Testis (tissue), 3 donors: ENCODE data around the gene LPCAT3. TPM values are rescaled to one million over a fixed set of nuclear protein-coding genes. Genes with fewer than 3 reads are reported as not detected.

ENCODE experiments used
- DNase-seq: peaks from one replicate; pipeline ENCODE4 v3.0.0-alpha.2; 2019
- H3K27ac ChIP-seq, 2 donors: fragments of 200-600 bp; sonication (generic); one replicate each; pipeline ENCODE4 v1.5.1; 2019
- H3K27me3 ChIP-seq: fragments of 200-600 bp; sonication (generic); one replicate; pipeline ENCODE4 v1.5.1; 2019
- H3K36me3 ChIP-seq: fragments of 200-600 bp; sonication (generic); one replicate; pipeline ENCODE4 v1.5.1; 2017; ENCODE audit warnings: low read depth; ENCODE audit errors: missing control alignments
- H3K4me1 ChIP-seq: fragments of 200-600 bp; sonication (generic); one replicate; pipeline ENCODE4 v1.5.1; 2019
- H3K4me3 ChIP-seq, 2 donors: fragments of 200-600 bp; sonication (generic); one replicate each; pipeline ENCODE4 v1.5.1; 2017 to 2019
- H3K9me3 ChIP-seq: fragments of 200-600 bp; sonication (generic); one replicate; pipeline ENCODE4 v1.5.1; 2017
- CTCF ChIP-seq, 3 experiments: fragments of 450-650 bp in 2 of 3; fragments of 200-600 bp in 1 of 3; sonication (generic) in 1 of 3; IDR thresholded peaks; one replicate each; pipeline ENCODE4 v1.5.1; 2016 to 2019; ENCODE audit warnings: antibody characterized with exemption in 3 of 3, mild to moderate bottlenecking in 2 of 3, moderate library complexity in 1 of 3
- POLR2A ChIP-seq: fragments of 450-650 bp; IDR thresholded peaks from one replicate; pipeline ENCODE4 v1.6.1; 2017; ENCODE audit warnings: antibody characterized with exemption, mild to moderate bottlenecking, moderate library complexity
- WGBS, 2 donors: methylation state at CpG; one replicate each; pipeline ENCODE4 v1.1.5; 2018; 5-methylcytosine and 5-hydroxymethylcytosine counted together
- intact Hi-C: fragments of 100-400 bp; cut with DNase I; formaldehyde crosslinking; loops from one replicate; pipeline ENCODE4 v1.15.1; 2023; ENCODE audit warnings: low total_unique reads
- polyA plus RNA-seq: library from polyadenylated mRNA; stranded (reverse); fragments of 350-450 nt; fragmentation: Illumina TruSeq; extraction: RNeasy Lipid Tissue Mini Kit (QIAGEN cat#74804); gene quantifications from one replicate; pipeline ENCODE4 v1.2.3, GENCODE V29; 2014; ENCODE audit warnings: low read depth, low replicate concordance; ENCODE audit not compliant: insufficient read depth
- total RNA-seq, 2 donors: library from RNA; depleted of rRNA; stranded (reverse); fragments of >200 nt; gene quantifications; one replicate each; pipeline ENCODE4 v1.2.3, GENCODE V29; 2016

The LPCAT3 gene
- total and polyA plus RNA-seq, 3 donors from 2014 or later: 26.0 to 33.2 (median 30.2) TPM

- no peaks in the 10 kb centered on the region for H3K27me3 ChIP-seq
- TF ChIP-seq POLR2A (no peak), CTCF (IDR thresholded peaks at IDR 0.05) (no peak)
- no peaks in the 10 kb centered on the region for H3K36me3 ChIP-seq
- no peak overlapping the region for H3K4me3 ChIP-seq
- no peak for DNase-seq
- 71 to 73% methylated on average over 2 of the region's 2 CpGs for WGBS, 2 donors
- intact Hi-C loops: no loop called here
- H3K4me1 ChIP-seq: no peaks in the 10 kb centered on the region
- H3K27ac ChIP-seq: no peak overlapping the region
- no peaks in the 10 kb centered on the region for H3K9me3 ChIP-seq
These were observed 22.2 kb downstream of the LPCAT3 start for GRCh38 chr12:6996040-6996441.

- Histone ChIP-seq H3K27me3 (no peaks in the 10 kb centered on the region), H3K4me3 (no peak overlapping the region), H3K27ac (no peak overlapping the region), H3K36me3 (no peaks in the 10 kb centered on the region), H3K9me3 (no peaks in the 10 kb centered on the region), H3K4me1 (no peaks in the 10 kb centered on the region)
- intact Hi-C loops: no loop called here
- 89 to 91% methylated on average over 11 of the region's 11 CpGs for WGBS, 2 donors
- DNase-seq: no peak
- no peak for TF ChIP-seq CTCF (IDR thresholded peaks at IDR 0.05)
- no peak for TF ChIP-seq POLR2A
These were observed 30.2 kb downstream of the LPCAT3 start for GRCh38 chr12:6987956-6988553.

- DNase-seq: no peak
- intact Hi-C loops: no loop called here
- no peaks in the 10 kb centered on the region for H3K27me3 ChIP-seq
- no peaks in the 10 kb centered on the region for H3K4me1 ChIP-seq
- WGBS, 2 donors: 86 to 93% methylated on average over 7 of the region's 7 CpGs
- H3K4me3 ChIP-seq: no peak overlapping the region
- TF ChIP-seq POLR2A (no peak), CTCF (IDR thresholded peaks at IDR 0.05) (no peak)
- no peak overlapping the region for H3K27ac ChIP-seq
- no peaks in the 10 kb centered on the region for H3K36me3 ChIP-seq
- no peaks in the 10 kb centered on the region for H3K9me3 ChIP-seq
These were observed 35.7 kb downstream of the LPCAT3 start for GRCh38 chr12:6982532-6982931.

- no peaks in the 10 kb centered on the region for H3K4me1 ChIP-seq
- H3K27me3 ChIP-seq: no peaks in the 10 kb centered on the region
- H3K27ac ChIP-seq: no peak overlapping the region
- H3K36me3 ChIP-seq: no peaks in the 10 kb centered on the region
- no peak overlapping the region for H3K4me3 ChIP-seq
- no peaks in the 10 kb centered on the region for H3K9me3 ChIP-seq
- TF ChIP-seq CTCF (IDR thresholded peaks at IDR 0.05) (no peak), POLR2A (no peak)
- DNase-seq: no peak
- 83 to 95% methylated on average over 10 of the region's 10 CpGs for WGBS, 2 donors
- intact Hi-C loops: no loop called here
These were observed 36.9 kb downstream of the LPCAT3 start for GRCh38 chr12:6981152-6982052.
